Progenitor cell of endocrine pancreas (in vitro differentiated cells): ENCODE data around the gene GRK5. TPM values are rescaled to one million over a fixed set of nuclear protein-coding genes. Genes with fewer than 3 reads are reported as not detected.

Experiments used
- DNase-seq: peaks from one replicate; pipeline ENCODE4 v3.0.0; 2021; ENCODE audit warnings: low spot score; ENCODE audit not compliant: unreplicated experiment
- H3K27ac Mint-ChIP-seq: 2 replicates; pipeline ENCODE4 v1.8.0; 2021; ENCODE audit warnings: mild to moderate bottlenecking, moderate library complexity, mixed read lengths
- H3K27me3 Mint-ChIP-seq: 2 replicates; pipeline ENCODE4 v1.8.0; 2021; ENCODE audit warnings: mixed read lengths
- H3K36me3 Mint-ChIP-seq: 2 replicates; pipeline ENCODE4 v1.8.0; 2022; ENCODE audit warnings: mixed read lengths; ENCODE audit not compliant: insufficient read depth
- H3K4me1 Mint-ChIP-seq: 2 replicates; pipeline ENCODE4 v1.8.0; 2021; ENCODE audit warnings: low read depth, mixed read lengths
- H3K4me3 Mint-ChIP-seq: 2 replicates; pipeline ENCODE4 v1.8.0; 2021; ENCODE audit warnings: low read depth, mild to moderate bottlenecking, moderate library complexity, mixed read lengths
- H3K9me3 Mint-ChIP-seq: 2 replicates; pipeline ENCODE4 v1.8.0; 2021; ENCODE audit warnings: low read depth, mixed read lengths
- total RNA-seq: library from RNA; stranded (reverse); gene quantifications from 2 replicates; pipeline ENCODE4 v1.2.1, GENCODE V29; 2021
- TF ChIP-seq, protein P1 (sequence below): fragments of 200-600 bp; sonication (generic); IDR thresholded peaks from one replicate; pipeline ENCODE4 v1.5.0; 2021; ENCODE audit warnings: antibody characterized with exemption, mild to moderate bottlenecking; ENCODE audit not compliant: unreplicated experiment

The GRK5 gene
- total RNA-seq, 1 donor from 2014 or later = 21.6 TPM

- TF ChIP-seq, protein P1, sequence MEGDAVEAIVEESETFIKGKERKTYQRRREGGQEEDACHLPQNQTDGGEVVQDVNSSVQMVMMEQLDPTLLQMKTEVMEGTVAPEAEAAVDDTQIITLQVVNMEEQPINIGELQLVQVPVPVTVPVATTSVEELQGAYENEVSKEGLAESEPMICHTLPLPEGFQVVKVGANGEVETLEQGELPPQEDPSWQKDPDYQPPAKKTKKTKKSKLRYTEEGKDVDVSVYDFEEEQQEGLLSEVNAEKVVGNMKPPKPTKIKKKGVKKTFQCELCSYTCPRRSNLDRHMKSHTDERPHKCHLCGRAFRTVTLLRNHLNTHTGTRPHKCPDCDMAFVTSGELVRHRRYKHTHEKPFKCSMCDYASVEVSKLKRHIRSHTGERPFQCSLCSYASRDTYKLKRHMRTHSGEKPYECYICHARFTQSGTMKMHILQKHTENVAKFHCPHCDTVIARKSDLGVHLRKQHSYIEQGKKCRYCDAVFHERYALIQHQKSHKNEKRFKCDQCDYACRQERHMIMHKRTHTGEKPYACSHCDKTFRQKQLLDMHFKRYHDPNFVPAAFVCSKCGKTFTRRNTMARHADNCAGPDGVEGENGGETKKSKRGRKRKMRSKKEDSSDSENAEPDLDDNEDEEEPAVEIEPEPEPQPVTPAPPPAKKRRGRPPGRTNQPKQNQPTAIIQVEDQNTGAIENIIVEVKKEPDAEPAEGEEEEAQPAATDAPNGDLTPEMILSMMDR = no peak
- H3K4me3 Mint-ChIP-seq = no peak overlapping the region
- H3K4me1 Mint-ChIP-seq = peaks cover 37% of the 10 kb centered on the region
- no peaks in the 10 kb centered on the region for H3K27me3 Mint-ChIP-seq
- H3K9me3 Mint-ChIP-seq = no peaks in the 10 kb centered on the region
- H3K36me3 Mint-ChIP-seq = no peaks in the 10 kb centered on the region
- H3K27ac Mint-ChIP-seq = peak overlapping the region; percentile 57
- DNase-seq = no peak
Observed at GRCh38 chr10:119246862-119247549, 39.6 kb downstream of the GRK5 start.

GRCh38 chr10:119247550-119247894, 40.2 kb downstream of the GRK5 start:
- no peaks in the 10 kb centered on the region for H3K27me3 Mint-ChIP-seq
- peak overlapping the region; percentile 56 for H3K27ac Mint-ChIP-seq
- DNase-seq = no peak
- no peak overlapping the region for H3K4me3 Mint-ChIP-seq
- no peaks in the 10 kb centered on the region for H3K36me3 Mint-ChIP-seq
- H3K4me1 Mint-ChIP-seq = peaks cover 36% of the 10 kb centered on the region
- TF ChIP-seq, protein P1 = no peak
- no peaks in the 10 kb centered on the region for H3K9me3 Mint-ChIP-seq

DNA sequence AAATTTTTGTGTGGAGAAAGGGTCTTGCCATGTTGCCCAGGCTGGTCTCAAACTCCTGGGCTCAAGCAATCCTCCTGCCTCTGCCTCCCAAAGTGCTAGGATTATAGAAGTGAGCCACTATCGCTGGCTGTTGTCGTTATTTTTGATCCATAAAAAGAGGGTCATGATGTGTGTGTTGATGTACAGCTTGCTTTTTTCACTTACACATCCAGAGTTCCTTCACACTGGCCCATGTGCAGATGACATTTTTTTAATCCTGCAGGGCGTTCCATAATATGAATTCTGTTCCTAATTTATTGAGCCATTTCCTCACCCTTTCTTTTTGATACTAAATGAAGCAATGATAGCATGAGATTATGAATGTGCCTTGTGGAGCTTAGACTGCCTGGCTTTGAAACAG, 40.8 kb downstream of the GRK5 start:
- peaks cover 36% of the 10 kb centered on the region for H3K4me1 Mint-ChIP-seq
- no peak overlapping the region for H3K4me3 Mint-ChIP-seq
- no peak for DNase-seq
- no peak overlapping the region for H3K27ac Mint-ChIP-seq
- H3K9me3 Mint-ChIP-seq = no peaks in the 10 kb centered on the region
- TF ChIP-seq, protein P1 = no peak
- no peaks in the 10 kb centered on the region for H3K27me3 Mint-ChIP-seq
- H3K36me3 Mint-ChIP-seq = no peaks in the 10 kb centered on the region

DNA sequence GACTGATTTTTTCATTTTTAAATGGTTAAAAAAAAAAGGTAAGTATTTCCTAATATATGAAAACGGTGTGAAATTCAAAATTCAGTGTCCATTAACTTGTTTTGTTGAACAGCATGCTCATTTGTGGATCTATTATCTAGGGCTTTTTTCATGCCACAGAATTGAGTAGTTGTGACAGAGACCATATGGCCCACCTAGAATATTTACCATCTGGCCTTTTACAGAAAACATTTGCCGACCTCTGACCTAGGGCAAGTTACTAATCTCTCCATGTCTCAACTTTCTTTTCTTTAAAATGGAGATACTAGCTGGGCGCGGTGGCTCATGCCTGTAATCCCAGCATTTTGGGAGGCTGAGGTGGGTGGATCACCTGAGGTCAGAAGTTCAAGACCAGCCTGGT, 41.3 kb downstream of the GRK5 start:
- peaks cover 37% of the 10 kb centered on the region for H3K4me1 Mint-ChIP-seq

GRCh38 chr10:119250641-119251314, 43.4 kb downstream of the GRK5 start:
- no peak overlapping the region for H3K27ac Mint-ChIP-seq
- H3K27me3 Mint-ChIP-seq = no peaks in the 10 kb centered on the region
- no peaks in the 10 kb centered on the region for H3K9me3 Mint-ChIP-seq
- no peak overlapping the region for H3K4me3 Mint-ChIP-seq
- no peak for DNase-seq
- TF ChIP-seq, protein P1 = no peak
- H3K36me3 Mint-ChIP-seq = no peaks in the 10 kb centered on the region
- H3K4me1 Mint-ChIP-seq = peaks cover 43% of the 10 kb centered on the region

More for the DNA sequence above, 41.3 kb downstream of the GRK5 start:
- no peaks in the 10 kb centered on the region for H3K9me3 Mint-ChIP-seq
- H3K36me3 Mint-ChIP-seq = no peaks in the 10 kb centered on the region
- TF ChIP-seq, protein P1 = no peak
- no peak overlapping the region for H3K27ac Mint-ChIP-seq
- no peaks in the 10 kb centered on the region for H3K27me3 Mint-ChIP-seq
- no peak for DNase-seq
- H3K4me3 Mint-ChIP-seq = no peak overlapping the region
